Thymus (tissue), 11 donors: Measurements from ENCODE around the gene SLC6A18. TPM values are rescaled to one million over a fixed set of nuclear protein-coding genes. Genes with fewer than 3 reads are reported as not detected.

Experiments
- DNase-seq, 9 donors: peaks; one replicate each; pipeline ENCODE4 v3.0.0-alpha.2; 2013; ENCODE audit warnings: low spot score in 9 of 9, low read depth in 6 of 9, missing footprints in 1 of 9
- H3K27ac ChIP-seq, 2 donors: one replicate each; pipeline ENCODE4 v1.5.1; 2013; ENCODE audit warnings: control low read depth in 1 of 2, low read depth in 1 of 2, low read length in 1 of 2, mild to moderate bottlenecking in 1 of 2, moderate library complexity in 1 of 2
- H3K27me3 ChIP-seq, 2 donors: one replicate each; pipeline ENCODE4 v1.5.1; 2013; ENCODE audit warnings: low read length in 1 of 2; ENCODE audit not compliant: control insufficient read depth in 2 of 2, insufficient read depth in 1 of 2
- H3K36me3 ChIP-seq, 2 donors: one replicate each; pipeline ENCODE4 v1.5.1; 2013; ENCODE audit warnings: low read length in 1 of 2, mild to moderate bottlenecking in 1 of 2, moderate library complexity in 1 of 2; ENCODE audit not compliant: control insufficient read depth in 2 of 2, insufficient read depth in 2 of 2
- H3K4me1 ChIP-seq, 2 donors: one replicate each; pipeline ENCODE4 v1.5.1; 2013; ENCODE audit warnings: low read length in 2 of 2; ENCODE audit not compliant: control insufficient read depth in 2 of 2, insufficient read depth in 2 of 2
- H3K4me3 ChIP-seq, 2 donors: one replicate each; pipeline ENCODE4 v1.5.1; 2013; ENCODE audit warnings: low read length in 2 of 2, control low read depth in 1 of 2, mild to moderate bottlenecking in 1 of 2
- H3K9me3 ChIP-seq, 2 donors: one replicate each; pipeline ENCODE4 v1.5.1; 2013; ENCODE audit warnings: low read length in 1 of 2, mild to moderate bottlenecking in 1 of 2; ENCODE audit not compliant: control insufficient read depth in 2 of 2, insufficient read depth in 1 of 2
- WGBS: extraction: QIAGEN DNeasy Blood & Tissue Kit; methylation state at CpG from one replicate; pipeline ENCODE4 v1.1.7; 2013; 5-methylcytosine and 5-hydroxymethylcytosine counted together
- polyA plus RNA-seq: library from polyadenylated mRNA; stranded (reverse); fragments of 200-250 nt; gene quantifications from one replicate; pipeline ENCODE4 v1.2.3, GENCODE V29; 2013
- total RNA-seq: library from RNA; stranded (reverse); fragments of 120-200 nt; gene quantifications from one replicate; pipeline ENCODE4 v1.2.4, GENCODE V29; 2013
- donor health status: healthy.

Gene SLC6A18
- total and polyA plus RNA-seq, 2 donors = 0.05 TPM; not detected in 1

- peaks cover 0 to 4% of the 10 kb centered on the region in 2 donors for H3K4me1 ChIP-seq
- 86% methylated on average over 51 of the region's 51 CpGs for WGBS
- no peaks in the 10 kb centered on the region for H3K9me3 ChIP-seq
- no peak within 1 kb of the TSS for H3K27ac ChIP-seq
- H3K36me3 ChIP-seq = no peaks in the 10 kb centered on the region
- H3K4me3 ChIP-seq = no peak within 1 kb of the TSS
- no peak for DNase-seq
- peaks cover 3 to 67% of the 10 kb centered on the region in 2 donors for H3K27me3 ChIP-seq
These were observed 23.7 kb upstream of the SLC6A18 start, which contains the start of gene SLC6A19 for GRCh38 chr5:1201327-1202025. SLC6A19 (plus strand) TSS chr5:1201595; CDS start chr5:1201651, 56 bp downstream.

GRCh38 chr5:1202026-1202797, 23.0 kb upstream of the SLC6A18 start:
- Histone ChIP-seq H3K27me3 (peaks cover 3 to 75% of the 10 kb centered on the region in 2 donors), H3K36me3 (no peaks in the 10 kb centered on the region), H3K27ac (no peak overlapping the region), H3K4me1 (peaks cover 0 to 4% of the 10 kb centered on the region in 2 donors), H3K9me3 (no peaks in the 10 kb centered on the region), H3K4me3 (no peak overlapping the region)
- no peak for DNase-seq
- 87% methylated on average over 26 of the region's 26 CpGs for WGBS

GRCh38 chr5:1202798-1203185, 22.4 kb upstream of the SLC6A18 start:
- DNase-seq = no peak
- peaks cover 3 to 77% of the 10 kb centered on the region in 2 donors for H3K27me3 ChIP-seq

GRCh38 chr5:1203311-1203967, 21.7 kb upstream of the SLC6A18 start:
- DNase-seq = no peak
- no peaks in the 10 kb centered on the region for H3K9me3 ChIP-seq
- H3K27me3 ChIP-seq = peaks cover 3 to 77% of the 10 kb centered on the region in 2 donors
- peaks cover 0 to 4% of the 10 kb centered on the region in 2 donors for H3K4me1 ChIP-seq
- no peaks in the 10 kb centered on the region for H3K36me3 ChIP-seq
- 92% methylated on average over 24 of the region's 24 CpGs for WGBS
- H3K4me3 ChIP-seq = no peak overlapping the region
- no peak overlapping the region for H3K27ac ChIP-seq

More at GRCh38 chr5:1202798-1203185, 22.4 kb upstream of the SLC6A18 start:
- Histone ChIP-seq H3K4me1 (peaks cover 0 to 4% of the 10 kb centered on the region in 2 donors), H3K9me3 (no peaks in the 10 kb centered on the region), H3K27ac (no peak overlapping the region), H3K36me3 (no peaks in the 10 kb centered on the region), H3K4me3 (no peak overlapping the region)
- 92% methylated on average over 7 of the region's 7 CpGs for WGBS

- DNase-seq = no peak
- Histone ChIP-seq H3K4me3 (no peak overlapping the region), H3K27ac (no peak overlapping the region), H3K9me3 (no peaks in the 10 kb centered on the region), H3K27me3 (peaks cover 3 to 74% of the 10 kb centered on the region in 2 donors), H3K36me3 (no peaks in the 10 kb centered on the region), H3K4me1 (peaks cover 0 to 4% of the 10 kb centered on the region in 2 donors)
- 86% methylated on average over 25 of the region's 25 CpGs for WGBS
These were observed 21.1 kb upstream of the SLC6A18 start for GRCh38 chr5:1203968-1204692.

- H3K4me1 ChIP-seq = peaks cover 0 to 4% of the 10 kb centered on the region in 2 donors
- no peak overlapping the region for H3K4me3 ChIP-seq
- no peak for DNase-seq
- H3K27ac ChIP-seq = no peak overlapping the region
- H3K36me3 ChIP-seq = no peaks in the 10 kb centered on the region
- 43% methylated on average over 18 of the region's 18 CpGs for WGBS
- no peaks in the 10 kb centered on the region for H3K9me3 ChIP-seq
- peaks cover 3 to 69% of the 10 kb centered on the region in 2 donors for H3K27me3 ChIP-seq
These were observed 20.4 kb upstream of the SLC6A18 start for GRCh38 chr5:1204693-1205242.

GRCh38 chr5:1205255-1206180, 19.7 kb upstream of the SLC6A18 start:
- Histone ChIP-seq H3K9me3 (no peaks in the 10 kb centered on the region), H3K4me1 (peaks cover 0 to 4% of the 10 kb centered on the region in 2 donors), H3K36me3 (no peaks in the 10 kb centered on the region), H3K27ac (no peak overlapping the region), H3K4me3 (no peak overlapping the region), H3K27me3 (peaks cover 3 to 62% of the 10 kb centered on the region in 2 donors)
- no peak for DNase-seq
- WGBS = 77% methylated on average over 11 of the region's 11 CpGs
